ENCODE data around the gene ADGRG6. TPM values are rescaled to one million over a fixed set of nuclear protein-coding genes. Genes with fewer than 3 reads are reported as not detected.

Gene ADGRG6
- total RNA-seq, 1 experiment from 2014 or later, result 5.3 TPM

DNA sequence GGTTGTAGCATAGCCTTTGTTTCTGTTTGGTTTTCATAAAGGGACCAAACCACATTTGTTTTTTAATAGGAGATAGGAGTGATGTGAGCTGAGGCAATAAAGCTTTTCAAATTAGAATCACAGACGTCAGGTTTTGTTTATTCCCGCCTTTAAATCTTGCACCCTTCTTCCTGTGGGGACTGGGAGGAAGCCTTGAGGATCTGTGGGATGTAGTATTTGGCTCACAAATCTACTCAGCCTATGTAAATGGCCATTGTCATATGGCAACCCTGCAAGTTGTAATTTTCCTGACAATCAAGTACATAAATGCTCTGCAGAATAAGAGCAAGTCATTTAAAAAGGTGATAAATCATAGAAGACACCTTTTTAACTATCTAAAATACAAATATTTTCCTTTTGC lies 110.4 kb downstream of the ADGRG6 start (continued):
- no peak for TF ChIP-seq NR1H2 (CRISPR knock-in tag; IDR thresholded peaks at IDR 0.05)
- TF ChIP-seq, protein P1, sequence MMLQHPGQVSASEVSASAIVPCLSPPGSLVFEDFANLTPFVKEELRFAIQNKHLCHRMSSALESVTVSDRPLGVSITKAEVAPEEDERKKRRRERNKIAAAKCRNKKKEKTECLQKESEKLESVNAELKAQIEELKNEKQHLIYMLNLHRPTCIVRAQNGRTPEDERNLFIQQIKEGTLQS (CRISPR knock-in tag; conservative IDR thresholded peaks at IDR 0.05), result no peak
- TF ChIP-seq TEAD4 (CRISPR knock-in tag; IDR thresholded peaks at IDR 0.05), result no peak

DNA sequence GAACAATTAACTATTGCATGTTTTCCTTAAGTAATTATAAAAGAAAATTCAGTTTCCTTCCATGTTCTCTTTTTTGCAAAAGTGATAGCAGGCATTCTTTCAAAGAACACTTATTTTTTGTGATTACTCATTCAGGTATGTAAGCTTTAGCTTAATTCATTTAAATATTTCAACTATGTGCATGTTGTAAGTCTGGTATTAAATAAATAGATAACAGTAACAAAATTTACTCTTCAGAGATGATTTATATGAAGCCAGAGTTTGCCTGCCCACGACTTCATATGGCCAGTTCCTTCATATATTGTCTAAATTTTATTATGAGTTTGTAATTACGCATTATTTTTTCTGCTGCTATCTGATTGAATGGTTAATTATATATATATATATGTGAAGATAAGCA lies 110.9 kb downstream of the ADGRG6 start:
- H3K36me3 Mint-ChIP-seq, result no peaks in the 10 kb centered on the region
- POLR2A ChIA-PET, result no interaction called here
- no peaks in the 10 kb centered on the region for H3K27me3 Mint-ChIP-seq (ENCODE audit: low read depth)
- H3K4me3 Mint-ChIP-seq, result no peak overlapping the region
- DNase-seq (ENCODE audit: low spot score) (no peak), ATAC-seq (no peak)
- CTCF ChIA-PET, result no interaction called here
- no peaks in the 10 kb centered on the region for H3K9me3 Mint-ChIP-seq
- H3K4me1 Mint-ChIP-seq, result peaks cover 47% of the 10 kb centered on the region
- no peak overlapping the region for H3K27ac Mint-ChIP-seq
- TF ChIP-seq EMX1 (CRISPR knock-in tag; IDR thresholded peaks at IDR 0.05) (no peak), SMAD4 (CRISPR knock-in tag; IDR thresholded peaks at IDR 0.05) (no peak), KAT7 (CRISPR knock-in tag; IDR thresholded peaks at IDR 0.05; ENCODE audit: borderline replicate concordance) (no peak), FOXK1 (CRISPR knock-in tag; IDR thresholded peaks at IDR 0.05) (no peak), SP1 (CRISPR knock-in tag; conservative IDR thresholded peaks at IDR 0.05) (no peak), CBFB (CRISPR knock-in tag; IDR thresholded peaks at IDR 0.05; ENCODE audit: low read depth) (no peak), ZNF138 (CRISPR knock-in tag; conservative IDR thresholded peaks at IDR 0.05) (no peak), NR2C2 (CRISPR knock-in tag; IDR thresholded peaks at IDR 0.05) (no peak), ELF4 (CRISPR knock-in tag; IDR thresholded peaks at IDR 0.05; ENCODE audit: low read depth) (no peak), SOX15 (CRISPR knock-in tag; IDR thresholded peaks at IDR 0.05) (no peak)
- TF ChIP-seq, protein P2, sequence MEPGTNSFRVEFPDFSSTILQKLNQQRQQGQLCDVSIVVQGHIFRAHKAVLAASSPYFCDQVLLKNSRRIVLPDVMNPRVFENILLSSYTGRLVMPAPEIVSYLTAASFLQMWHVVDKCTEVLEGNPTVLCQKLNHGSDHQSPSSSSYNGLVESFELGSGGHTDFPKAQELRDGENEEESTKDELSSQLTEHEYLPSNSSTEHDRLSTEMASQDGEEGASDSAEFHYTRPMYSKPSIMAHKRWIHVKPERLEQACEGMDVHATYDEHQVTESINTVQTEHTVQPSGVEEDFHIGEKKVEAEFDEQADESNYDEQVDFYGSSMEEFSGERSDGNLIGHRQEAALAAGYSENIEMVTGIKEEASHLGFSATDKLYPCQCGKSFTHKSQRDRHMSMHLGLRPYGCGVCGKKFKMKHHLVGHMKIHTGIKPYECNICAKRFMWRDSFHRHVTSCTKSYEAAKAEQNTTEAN (CRISPR knock-in tag; IDR thresholded peaks at IDR 0.05), result no peak
- TF ChIP-seq, protein P3, sequence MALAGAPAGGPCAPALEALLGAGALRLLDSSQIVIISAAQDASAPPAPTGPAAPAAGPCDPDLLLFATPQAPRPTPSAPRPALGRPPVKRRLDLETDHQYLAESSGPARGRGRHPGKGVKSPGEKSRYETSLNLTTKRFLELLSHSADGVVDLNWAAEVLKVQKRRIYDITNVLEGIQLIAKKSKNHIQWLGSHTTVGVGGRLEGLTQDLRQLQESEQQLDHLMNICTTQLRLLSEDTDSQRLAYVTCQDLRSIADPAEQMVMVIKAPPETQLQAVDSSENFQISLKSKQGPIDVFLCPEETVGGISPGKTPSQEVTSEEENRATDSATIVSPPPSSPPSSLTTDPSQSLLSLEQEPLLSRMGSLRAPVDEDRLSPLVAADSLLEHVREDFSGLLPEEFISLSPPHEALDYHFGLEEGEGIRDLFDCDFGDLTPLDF (CRISPR knock-in tag; IDR thresholded peaks at IDR 0.05), result no peak
- TF ChIP-seq, protein P1 (CRISPR knock-in tag; conservative IDR thresholded peaks at IDR 0.05), result no peak
- TF ChIP-seq, protein P4, sequence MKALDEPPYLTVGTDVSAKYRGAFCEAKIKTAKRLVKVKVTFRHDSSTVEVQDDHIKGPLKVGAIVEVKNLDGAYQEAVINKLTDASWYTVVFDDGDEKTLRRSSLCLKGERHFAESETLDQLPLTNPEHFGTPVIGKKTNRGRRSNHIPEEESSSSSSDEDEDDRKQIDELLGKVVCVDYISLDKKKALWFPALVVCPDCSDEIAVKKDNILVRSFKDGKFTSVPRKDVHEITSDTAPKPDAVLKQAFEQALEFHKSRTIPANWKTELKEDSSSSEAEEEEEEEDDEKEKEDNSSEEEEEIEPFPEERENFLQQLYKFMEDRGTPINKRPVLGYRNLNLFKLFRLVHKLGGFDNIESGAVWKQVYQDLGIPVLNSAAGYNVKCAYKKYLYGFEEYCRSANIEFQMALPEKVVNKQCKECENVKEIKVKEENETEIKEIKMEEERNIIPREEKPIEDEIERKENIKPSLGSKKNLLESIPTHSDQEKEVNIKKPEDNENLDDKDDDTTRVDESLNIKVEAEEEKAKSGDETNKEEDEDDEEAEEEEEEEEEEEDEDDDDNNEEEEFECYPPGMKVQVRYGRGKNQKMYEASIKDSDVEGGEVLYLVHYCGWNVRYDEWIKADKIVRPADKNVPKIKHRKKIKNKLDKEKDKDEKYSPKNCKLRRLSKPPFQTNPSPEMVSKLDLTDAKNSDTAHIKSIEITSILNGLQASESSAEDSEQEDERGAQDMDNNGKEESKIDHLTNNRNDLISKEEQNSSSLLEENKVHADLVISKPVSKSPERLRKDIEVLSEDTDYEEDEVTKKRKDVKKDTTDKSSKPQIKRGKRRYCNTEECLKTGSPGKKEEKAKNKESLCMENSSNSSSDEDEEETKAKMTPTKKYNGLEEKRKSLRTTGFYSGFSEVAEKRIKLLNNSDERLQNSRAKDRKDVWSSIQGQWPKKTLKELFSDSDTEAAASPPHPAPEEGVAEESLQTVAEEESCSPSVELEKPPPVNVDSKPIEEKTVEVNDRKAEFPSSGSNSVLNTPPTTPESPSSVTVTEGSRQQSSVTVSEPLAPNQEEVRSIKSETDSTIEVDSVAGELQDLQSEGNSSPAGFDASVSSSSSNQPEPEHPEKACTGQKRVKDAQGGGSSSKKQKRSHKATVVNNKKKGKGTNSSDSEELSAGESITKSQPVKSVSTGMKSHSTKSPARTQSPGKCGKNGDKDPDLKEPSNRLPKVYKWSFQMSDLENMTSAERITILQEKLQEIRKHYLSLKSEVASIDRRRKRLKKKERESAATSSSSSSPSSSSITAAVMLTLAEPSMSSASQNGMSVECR (CRISPR knock-in tag; IDR thresholded peaks at IDR 0.05; ENCODE audit: borderline replicate concordance), result no peak
- TF ChIP-seq, protein P5, sequence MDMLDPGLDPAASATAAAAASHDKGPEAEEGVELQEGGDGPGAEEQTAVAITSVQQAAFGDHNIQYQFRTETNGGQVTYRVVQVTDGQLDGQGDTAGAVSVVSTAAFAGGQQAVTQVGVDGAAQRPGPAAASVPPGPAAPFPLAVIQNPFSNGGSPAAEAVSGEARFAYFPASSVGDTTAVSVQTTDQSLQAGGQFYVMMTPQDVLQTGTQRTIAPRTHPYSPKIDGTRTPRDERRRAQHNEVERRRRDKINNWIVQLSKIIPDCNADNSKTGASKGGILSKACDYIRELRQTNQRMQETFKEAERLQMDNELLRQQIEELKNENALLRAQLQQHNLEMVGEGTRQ (CRISPR knock-in tag; IDR thresholded peaks at IDR 0.05), result no peak
- TF ChIP-seq, protein P6, sequence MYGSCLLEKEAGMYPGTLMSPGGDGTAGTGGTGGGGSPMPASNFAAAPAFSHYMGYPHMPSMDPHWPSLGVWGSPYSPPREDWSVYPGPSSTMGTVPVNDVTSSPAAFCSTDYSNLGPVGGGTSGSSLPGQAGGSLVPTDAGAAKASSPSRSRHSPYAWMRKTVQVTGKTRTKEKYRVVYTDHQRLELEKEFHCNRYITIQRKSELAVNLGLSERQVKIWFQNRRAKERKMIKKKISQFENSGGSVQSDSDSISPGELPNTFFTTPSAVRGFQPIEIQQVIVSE (CRISPR knock-in tag; IDR thresholded peaks at IDR 0.05; ENCODE audit: borderline replicate concordance), result no peak
- TF ChIP-seq, protein P7, sequence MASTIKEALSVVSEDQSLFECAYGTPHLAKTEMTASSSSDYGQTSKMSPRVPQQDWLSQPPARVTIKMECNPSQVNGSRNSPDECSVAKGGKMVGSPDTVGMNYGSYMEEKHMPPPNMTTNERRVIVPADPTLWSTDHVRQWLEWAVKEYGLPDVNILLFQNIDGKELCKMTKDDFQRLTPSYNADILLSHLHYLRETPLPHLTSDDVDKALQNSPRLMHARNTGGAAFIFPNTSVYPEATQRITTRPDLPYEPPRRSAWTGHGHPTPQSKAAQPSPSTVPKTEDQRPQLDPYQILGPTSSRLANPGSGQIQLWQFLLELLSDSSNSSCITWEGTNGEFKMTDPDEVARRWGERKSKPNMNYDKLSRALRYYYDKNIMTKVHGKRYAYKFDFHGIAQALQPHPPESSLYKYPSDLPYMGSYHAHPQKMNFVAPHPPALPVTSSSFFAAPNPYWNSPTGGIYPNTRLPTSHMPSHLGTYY (CRISPR knock-in tag; IDR thresholded peaks at IDR 0.05), result no peak
- TF ChIP-seq, protein P8, sequence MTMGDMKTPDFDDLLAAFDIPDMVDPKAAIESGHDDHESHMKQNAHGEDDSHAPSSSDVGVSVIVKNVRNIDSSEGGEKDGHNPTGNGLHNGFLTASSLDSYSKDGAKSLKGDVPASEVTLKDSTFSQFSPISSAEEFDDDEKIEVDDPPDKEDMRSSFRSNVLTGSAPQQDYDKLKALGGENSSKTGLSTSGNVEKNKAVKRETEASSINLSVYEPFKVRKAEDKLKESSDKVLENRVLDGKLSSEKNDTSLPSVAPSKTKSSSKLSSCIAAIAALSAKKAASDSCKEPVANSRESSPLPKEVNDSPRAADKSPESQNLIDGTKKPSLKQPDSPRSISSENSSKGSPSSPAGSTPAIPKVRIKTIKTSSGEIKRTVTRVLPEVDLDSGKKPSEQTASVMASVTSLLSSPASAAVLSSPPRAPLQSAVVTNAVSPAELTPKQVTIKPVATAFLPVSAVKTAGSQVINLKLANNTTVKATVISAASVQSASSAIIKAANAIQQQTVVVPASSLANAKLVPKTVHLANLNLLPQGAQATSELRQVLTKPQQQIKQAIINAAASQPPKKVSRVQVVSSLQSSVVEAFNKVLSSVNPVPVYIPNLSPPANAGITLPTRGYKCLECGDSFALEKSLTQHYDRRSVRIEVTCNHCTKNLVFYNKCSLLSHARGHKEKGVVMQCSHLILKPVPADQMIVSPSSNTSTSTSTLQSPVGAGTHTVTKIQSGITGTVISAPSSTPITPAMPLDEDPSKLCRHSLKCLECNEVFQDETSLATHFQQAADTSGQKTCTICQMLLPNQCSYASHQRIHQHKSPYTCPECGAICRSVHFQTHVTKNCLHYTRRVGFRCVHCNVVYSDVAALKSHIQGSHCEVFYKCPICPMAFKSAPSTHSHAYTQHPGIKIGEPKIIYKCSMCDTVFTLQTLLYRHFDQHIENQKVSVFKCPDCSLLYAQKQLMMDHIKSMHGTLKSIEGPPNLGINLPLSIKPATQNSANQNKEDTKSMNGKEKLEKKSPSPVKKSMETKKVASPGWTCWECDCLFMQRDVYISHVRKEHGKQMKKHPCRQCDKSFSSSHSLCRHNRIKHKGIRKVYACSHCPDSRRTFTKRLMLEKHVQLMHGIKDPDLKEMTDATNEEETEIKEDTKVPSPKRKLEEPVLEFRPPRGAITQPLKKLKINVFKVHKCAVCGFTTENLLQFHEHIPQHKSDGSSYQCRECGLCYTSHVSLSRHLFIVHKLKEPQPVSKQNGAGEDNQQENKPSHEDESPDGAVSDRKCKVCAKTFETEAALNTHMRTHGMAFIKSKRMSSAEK (CRISPR knock-in tag; IDR thresholded peaks at IDR 0.05; ENCODE audit: borderline replicate concordance), result no peak
